Measurements from ENCODE around the gene OTOS. TPM values are rescaled to one million over a fixed set of nuclear protein-coding genes. Genes with fewer than 3 reads are reported as not detected.

The OTOS gene
- polyA plus RNA-seq, 1 experiment = not detected

DNA sequence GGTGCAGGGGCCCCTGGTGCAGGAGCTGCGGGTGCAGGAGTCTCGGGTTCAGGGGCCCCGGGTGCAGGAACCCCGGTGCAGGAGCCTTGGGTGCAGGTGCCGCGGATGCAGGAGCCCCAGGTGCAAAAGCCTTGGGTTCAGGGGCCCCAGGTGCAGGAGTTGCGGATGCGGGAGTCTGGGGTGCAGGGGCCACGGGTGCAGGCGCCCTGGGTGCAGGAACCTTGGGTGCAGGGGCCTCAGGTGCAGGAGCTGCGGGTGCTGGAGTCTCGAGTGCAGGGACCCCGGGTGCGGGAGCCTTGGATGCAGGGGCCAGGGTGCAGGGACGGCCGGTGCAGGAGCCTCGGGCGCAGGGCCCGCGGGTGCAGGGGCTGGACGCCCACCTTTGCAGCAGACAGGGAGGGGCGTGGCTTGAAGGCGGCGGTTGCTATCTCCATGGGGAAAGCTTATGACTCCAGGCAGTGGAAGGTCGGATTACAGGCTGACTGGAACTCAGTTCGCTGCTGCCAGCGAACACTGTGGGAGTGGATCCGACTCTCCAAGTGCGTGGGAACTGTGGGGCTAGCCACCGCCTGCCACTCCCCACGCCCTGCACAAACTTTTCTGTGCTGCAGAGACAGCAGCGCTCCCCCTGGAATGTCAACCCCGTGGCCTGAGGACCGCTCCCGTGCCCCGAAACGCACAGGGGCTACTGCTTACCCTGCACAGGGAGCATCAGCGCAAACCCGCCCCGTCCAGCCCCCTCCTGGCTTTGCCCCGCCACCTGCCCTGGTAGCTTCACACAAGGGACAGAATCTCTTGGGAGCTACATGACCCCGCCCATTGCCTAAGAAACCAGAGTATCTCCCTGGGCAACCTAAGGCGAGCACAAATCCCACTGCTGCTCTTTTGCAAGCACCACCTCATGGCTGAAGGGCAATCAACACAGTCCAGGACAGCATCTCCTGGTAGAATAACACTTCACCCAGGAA, 44.6 kb downstream of the OTOS start:
- TF ChIP-seq, protein P1, sequence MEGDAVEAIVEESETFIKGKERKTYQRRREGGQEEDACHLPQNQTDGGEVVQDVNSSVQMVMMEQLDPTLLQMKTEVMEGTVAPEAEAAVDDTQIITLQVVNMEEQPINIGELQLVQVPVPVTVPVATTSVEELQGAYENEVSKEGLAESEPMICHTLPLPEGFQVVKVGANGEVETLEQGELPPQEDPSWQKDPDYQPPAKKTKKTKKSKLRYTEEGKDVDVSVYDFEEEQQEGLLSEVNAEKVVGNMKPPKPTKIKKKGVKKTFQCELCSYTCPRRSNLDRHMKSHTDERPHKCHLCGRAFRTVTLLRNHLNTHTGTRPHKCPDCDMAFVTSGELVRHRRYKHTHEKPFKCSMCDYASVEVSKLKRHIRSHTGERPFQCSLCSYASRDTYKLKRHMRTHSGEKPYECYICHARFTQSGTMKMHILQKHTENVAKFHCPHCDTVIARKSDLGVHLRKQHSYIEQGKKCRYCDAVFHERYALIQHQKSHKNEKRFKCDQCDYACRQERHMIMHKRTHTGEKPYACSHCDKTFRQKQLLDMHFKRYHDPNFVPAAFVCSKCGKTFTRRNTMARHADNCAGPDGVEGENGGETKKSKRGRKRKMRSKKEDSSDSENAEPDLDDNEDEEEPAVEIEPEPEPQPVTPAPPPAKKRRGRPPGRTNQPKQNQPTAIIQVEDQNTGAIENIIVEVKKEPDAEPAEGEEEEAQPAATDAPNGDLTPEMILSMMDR (IDR thresholded peaks at IDR 0.05; ENCODE audit: low read depth, low read length) = no peak
- Histone ChIP-seq H3K27ac (ENCODE audit: low read depth, low read length) (no peak overlapping the region), H3K4me3 (ENCODE audit: low read depth, low read length) (no peak overlapping the region), H3K9me3 (ENCODE audit: control insufficient read depth, insufficient read depth, low read length) (peaks cover 5% of the 10 kb centered on the region; the same call in 1 of the 2 replicates), H3K27me3 (ENCODE audit: control insufficient read depth, insufficient read depth, low read length) (peaks cover 35% of the 10 kb centered on the region)
- CTCF ChIA-PET = interaction anchor here (0.6 to 1.2 kb wide), 2 partner anchors 26 to 35 kb away, joined by 3 to 4 read pairs; no protein-coding TSS in a partner anchor
- POLR2A ChIA-PET = no interaction called here
- DNase-seq (ENCODE audit: low read depth, low spot score) = no peak

- H3K27ac ChIP-seq (ENCODE audit: low read depth, low read length) = peak overlapping the region; percentile 4
- TF ChIP-seq, protein P1 (IDR thresholded peaks at IDR 0.05; ENCODE audit: low read depth, low read length) = no peak
- ChIA-PET POLR2A (no interaction called here), CTCF (no interaction called here)
- H3K4me3 ChIP-seq (ENCODE audit: low read depth, low read length) = no peak overlapping the region
- DNase-seq (ENCODE audit: low read depth, low spot score) = no peak
- peaks cover 12% of the 10 kb centered on the region for H3K27me3 ChIP-seq (ENCODE audit: control insufficient read depth, insufficient read depth, low read length)
- H3K9me3 ChIP-seq (ENCODE audit: control insufficient read depth, insufficient read depth, low read length) = no peaks in the 10 kb centered on the region
Observed at GRCh38 chr2:240089306-240089705, 51.2 kb downstream of the OTOS start.

Other genes starting within 250 kb of the OTOS start
- 103 and 114 TPM in 2 replicates for gene NDUFA10, start 115.3 kb downstream of the OTOS start, polyA plus RNA-seq (2011; rRNA removed)
- gene OR6B2, start 110.2 kb downstream of the OTOS start, polyA plus RNA-seq (2011; rRNA removed) = not detected in 2 replicates
- gene OR6B3, start 87.1 kb downstream of the OTOS start, polyA plus RNA-seq (2011; rRNA removed) = not detected in 2 replicates
- 322 and 360 TPM in 2 replicates for gene COPS9, start 4.4 kb downstream of the OTOS start, polyA plus RNA-seq (2011; rRNA removed)

All from AG04450 (cell line).